HCT116 (cell line): ENCODE measurements around the gene ST6GALNAC2. TPM values are rescaled to one million over a fixed set of nuclear protein-coding genes. Genes with fewer than 3 reads are reported as not detected.
A peak's percentile ranks its signal among the peaks of the same experiment; 100 is the strongest.

ENCODE experiments used
- ATAC-seq: fragments of 200-7000 bp; cut with Tn5 transposase; 2 replicates; pipeline ENCODE4 v1.9.1; 2020; ENCODE audit warnings: mild to moderate bottlenecking, moderate library complexity
- BruUV-seq: library from RNA; stranded (reverse); fragments of 400-500 nt; replicated peaks from 2 replicates; lab custom pipeline; 2021; lab: Mats Ljungman, UMichigan
- CTCF ChIA-PET: fragments of 300-600 bp; sonication (Branson Sonifier 250); formaldehyde crosslinking; loops from one replicate; lab custom pipeline; 2021; ENCODE audit warnings: antibody characterized with exemption; lab: Charles Lee
- POLR2A ChIA-PET: fragments of 300-600, 350-600 bp; sonication (Branson Sonifier 250); formaldehyde crosslinking; loops from one replicate; lab custom pipeline; 2021; ENCODE audit warnings: antibody characterized with exemption; lab: Charles Lee
- RAD21 ChIA-PET, 2 experiments: fragments of 300-600 bp; sonication (Branson Sonifier 250); formaldehyde crosslinking; loops; one replicate each; lab custom pipeline; 2023; ENCODE audit warnings: low total read pairs in 2 of 2; ENCODE audit not compliant: uncharacterized antibody in 2 of 2, unreplicated experiment in 2 of 2, low non-redundant PET in 1 of 2; lab: Charles Lee
- DNase-seq: peaks from one replicate; pipeline ENCODE4 v3.0.0-alpha.2; 2010; ENCODE audit warnings: low read depth, low spot score
- H2AFZ ChIP-seq: fragments of 200-600 bp; shearing (Covaris generic), sonication (generic); 2 replicates; pipeline ENCODE4 v1.6.1; 2017; ENCODE audit warnings: low read depth, mixed run types, mixed read lengths, antibody characterized with exemption, low read length; ENCODE audit not compliant: poor library complexity, severe bottlenecking
- H3K27ac ChIP-seq: 2 replicates; pipeline ENCODE4 v1.5.1; 2012; ENCODE audit warnings: low read depth, low read length
- H3K27me3 ChIP-seq: fragments of 200-600 bp; sonication (generic); 2 replicates; pipeline ENCODE4 v1.6.1; 2016; ENCODE audit warnings: mixed run types, low read length, mixed read lengths; ENCODE audit not compliant: insufficient read depth
- H3K36me3 ChIP-seq, 2 experiments: fragments of 200-500 bp in 1 of 2; fragments of 200-600 bp in 1 of 2; sonication (Bioruptor generic) in 1 of 2; sonication (generic) in 1 of 2; 2 replicates each; pipeline versions ENCODE4 v1.5.1 to v1.6.1; 2014 to 2016; ENCODE audit warnings: low read length in 2 of 2, inconsistent platforms in 1 of 2, mixed read lengths in 1 of 2, mixed run types in 1 of 2; ENCODE audit not compliant: insufficient read depth in 2 of 2, control insufficient read depth in 1 of 2
- H3K4me1 ChIP-seq, 2 experiments: fragments of 200-600 bp in 1 of 2; sonication (generic) in 1 of 2; 2 replicates each; pipeline versions ENCODE4 v1.5.1 to v1.6.1; 2012 to 2017; ENCODE audit warnings: low read length in 2 of 2, inconsistent platforms in 1 of 2, mild to moderate bottlenecking in 1 of 2, mixed read lengths in 1 of 2, mixed run types in 1 of 2, moderate library complexity in 1 of 2; ENCODE audit not compliant: insufficient read depth in 2 of 2, control insufficient read depth in 1 of 2
- H3K4me2 ChIP-seq: fragments of 200-600 bp; sonication (generic); 2 replicates; pipeline ENCODE4 v1.6.1; 2017; ENCODE audit warnings: mixed run types, low read length, mixed read lengths
- H3K4me3 ChIP-seq, 2 experiments: fragments of 200-600 bp in 1 of 2; sonication (generic) in 1 of 2; replicated peaks in 1 of 2; 2 replicates each; pipeline ENCODE4 v1.5.1; 2011 to 2016; ENCODE audit warnings: low read length in 2 of 2, control low read depth in 1 of 2, low read depth in 1 of 2, mild to moderate bottlenecking in 1 of 2, mixed read lengths in 1 of 2, mixed run types in 1 of 2
- H3K79me2 ChIP-seq: fragments of 200-600 bp; sonication (generic); 2 replicates; pipeline ENCODE4 v1.6.1; 2017; ENCODE audit warnings: mild to moderate bottlenecking, mixed run types, low read length, moderate library complexity, mixed read lengths; ENCODE audit not compliant: insufficient read depth
- H3K9ac ChIP-seq: fragments of 200-600 bp; sonication (generic); 2 replicates; pipeline ENCODE4 v1.6.1; 2016; ENCODE audit warnings: low read length, mixed read lengths
- H3K9me2 ChIP-seq: fragments of 200-600 bp; sonication (generic), shearing (Covaris generic); 2 replicates; pipeline ENCODE4 v1.6.1; 2017; ENCODE audit warnings: mixed run types, mild to moderate bottlenecking, moderate library complexity; ENCODE audit not compliant: insufficient read depth
- H3K9me3 ChIP-seq, 2 experiments: fragments of 200-500 bp in 1 of 2; fragments of 200-600 bp in 1 of 2; sonication (Bioruptor generic) in 1 of 2; sonication (generic) in 1 of 2; 2 replicates each; pipeline ENCODE4 v1.6.1; 2014 to 2017; ENCODE audit warnings: low read length in 2 of 2, mixed read lengths in 2 of 2, inconsistent platforms in 1 of 2, low read depth in 1 of 2, mild to moderate bottlenecking in 1 of 2, mixed run types in 1 of 2, moderate library complexity in 1 of 2; ENCODE audit not compliant: control insufficient read depth in 1 of 2, insufficient read depth in 1 of 2
- H4K20me1 ChIP-seq: fragments of 200-600 bp; sonication (generic), shearing (Covaris generic); 2 replicates; pipeline ENCODE4 v1.6.1; 2017; ENCODE audit warnings: mixed run types, mild to moderate bottlenecking, moderate library complexity; ENCODE audit not compliant: insufficient read depth
- CBX3 ChIP-seq: IDR thresholded peaks from 2 replicates; pipeline ENCODE4 v1.6.1; 2012; ENCODE audit warnings: low read depth
- ELF1 ChIP-seq: IDR thresholded peaks from 2 replicates; pipeline ENCODE4 v1.6.1; 2012; ENCODE audit warnings: low read depth, borderline replicate concordance
- RAD21 ChIP-seq: IDR thresholded peaks from 2 replicates; pipeline ENCODE4 v1.6.1; 2012; ENCODE audit warnings: low read depth, mild to moderate bottlenecking
- SIN3A ChIP-seq: IDR thresholded peaks from 2 replicates; pipeline ENCODE4 v1.6.1; 2012; ENCODE audit warnings: low read depth
- TCF7L2 ChIP-seq: IDR thresholded peaks from 2 replicates; pipeline ENCODE4 v1.7.0; 2011; ENCODE audit warnings: borderline replicate concordance, inconsistent platforms; ENCODE audit not compliant: insufficient read depth, insufficient read length; ENCODE audit errors: extremely low read depth
- intact Hi-C: fragments of 100-400 bp; cut with micrococcal nuclease; formaldehyde crosslinking; loops from 2 replicates; pipeline ENCODE4 v1.10.0; 2022
- total RNA-seq: library from RNA; stranded (reverse); gene quantifications from one replicate; pipeline ENCODE4 v1.2.1, GENCODE V29; 2021; ENCODE audit not compliant: unreplicated experiment
- TF ChIP-seq, protein P1 (sequence below): IDR thresholded peaks from 2 replicates; pipeline ENCODE4 v1.6.1; 2012
- TF ChIP-seq, protein P2 (sequence below), 3 experiments: fragments of 200-600 bp in 1 of 3; sonication (generic) in 1 of 3; IDR thresholded peaks in 2 of 3; conservative IDR thresholded peaks in 1 of 3; 2 replicates each; pipeline ENCODE4 v1.5.1; 2012 to 2017; ENCODE audit warnings: low read depth in 2 of 3, low read length in 2 of 3, antibody characterized with exemption in 1 of 3, borderline replicate concordance in 1 of 3, control low read depth in 1 of 3, mild to moderate bottlenecking in 1 of 3, mixed read lengths in 1 of 3, mixed run types in 1 of 3, moderate library complexity in 1 of 3; ENCODE audit not compliant: insufficient read depth in 1 of 3

The ST6GALNAC2 gene
- total RNA-seq, 1 experiment from 2014 or later, result 14.7 TPM

DNA sequence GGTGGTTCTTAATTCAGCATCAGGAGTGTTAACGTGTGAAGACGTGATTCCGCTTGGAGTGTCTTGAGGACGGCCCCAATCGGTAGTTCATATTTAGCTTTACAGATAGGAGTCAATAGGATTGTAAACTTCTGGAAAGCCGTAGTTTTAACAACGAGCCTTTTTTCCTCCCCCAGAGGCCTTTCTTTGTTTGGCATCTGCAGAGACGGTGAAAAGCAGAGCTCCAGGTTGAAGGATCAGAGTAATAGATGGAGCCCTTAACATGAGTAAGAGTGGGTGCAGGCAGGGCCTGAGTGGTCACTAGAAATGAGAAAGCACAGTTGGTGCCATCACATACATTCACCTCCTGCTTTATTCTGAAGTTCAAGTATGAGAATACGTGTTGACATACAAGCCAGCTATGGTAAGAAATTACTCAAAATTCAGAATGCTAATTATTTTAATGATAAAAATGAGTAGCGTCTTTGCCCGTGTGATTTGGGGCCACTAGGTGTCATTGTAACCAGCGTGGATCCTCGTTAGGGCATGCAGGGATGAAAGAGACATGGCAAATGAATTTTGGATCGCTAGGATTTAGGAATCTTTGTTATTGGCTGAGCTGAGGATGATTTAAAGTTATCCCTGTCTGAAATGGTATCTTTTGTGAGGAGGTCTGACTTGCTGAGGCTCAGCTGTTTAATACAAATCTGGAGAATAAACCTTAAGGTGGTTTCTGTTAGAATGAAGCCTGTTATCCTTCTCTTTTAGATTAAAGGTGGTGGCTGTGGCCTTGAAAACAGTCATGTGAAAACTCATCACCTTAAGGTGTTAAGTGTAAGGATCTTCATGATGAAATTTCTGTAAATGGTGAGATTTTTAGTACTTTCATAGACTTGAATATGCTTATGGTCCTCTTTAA is 27.2 kb downstream of the ST6GALNAC2 start:
- TF ChIP-seq CBX3 (no peak), ELF1 (no peak), RAD21 (peak; percentile 85), SIN3A (peak; percentile 52; the same call in 1 of the 2 replicates), TCF7L2 (peak; percentile 22)
- TF ChIP-seq, protein P1, sequence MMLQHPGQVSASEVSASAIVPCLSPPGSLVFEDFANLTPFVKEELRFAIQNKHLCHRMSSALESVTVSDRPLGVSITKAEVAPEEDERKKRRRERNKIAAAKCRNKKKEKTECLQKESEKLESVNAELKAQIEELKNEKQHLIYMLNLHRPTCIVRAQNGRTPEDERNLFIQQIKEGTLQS, result no peak
- TF ChIP-seq, protein P2, sequence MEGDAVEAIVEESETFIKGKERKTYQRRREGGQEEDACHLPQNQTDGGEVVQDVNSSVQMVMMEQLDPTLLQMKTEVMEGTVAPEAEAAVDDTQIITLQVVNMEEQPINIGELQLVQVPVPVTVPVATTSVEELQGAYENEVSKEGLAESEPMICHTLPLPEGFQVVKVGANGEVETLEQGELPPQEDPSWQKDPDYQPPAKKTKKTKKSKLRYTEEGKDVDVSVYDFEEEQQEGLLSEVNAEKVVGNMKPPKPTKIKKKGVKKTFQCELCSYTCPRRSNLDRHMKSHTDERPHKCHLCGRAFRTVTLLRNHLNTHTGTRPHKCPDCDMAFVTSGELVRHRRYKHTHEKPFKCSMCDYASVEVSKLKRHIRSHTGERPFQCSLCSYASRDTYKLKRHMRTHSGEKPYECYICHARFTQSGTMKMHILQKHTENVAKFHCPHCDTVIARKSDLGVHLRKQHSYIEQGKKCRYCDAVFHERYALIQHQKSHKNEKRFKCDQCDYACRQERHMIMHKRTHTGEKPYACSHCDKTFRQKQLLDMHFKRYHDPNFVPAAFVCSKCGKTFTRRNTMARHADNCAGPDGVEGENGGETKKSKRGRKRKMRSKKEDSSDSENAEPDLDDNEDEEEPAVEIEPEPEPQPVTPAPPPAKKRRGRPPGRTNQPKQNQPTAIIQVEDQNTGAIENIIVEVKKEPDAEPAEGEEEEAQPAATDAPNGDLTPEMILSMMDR (IDR thresholded peaks at IDR 0.05 in 2 of 3, conservative IDR thresholded peaks at IDR 0.05 in 1 of 3; ENCODE audit: borderline replicate concordance in 1 of 3, insufficient read depth in 1 of 3, low read depth in 2 of 3, low read length in 2 of 3), result peak; percentile 64 to 88 (median 83)
- H3K4me3 ChIP-seq, result peak overlapping the region; percentile 94 to 96
- no peak overlapping the region for H2AFZ ChIP-seq
- peaks cover 23 to 52% of the 10 kb centered on the region in 2 experiments for H3K36me3 ChIP-seq
- BruUV-seq, result no TSS peak
- H3K27ac ChIP-seq, result peak overlapping the region; percentile 87
- ATAC-seq, result peak; percentile 43
- ChIA-PET POLR2A (interaction anchor here (0.5 to 4.0 kb wide), 13 partner anchors 9 to 154 kb away, joined by 3 to 26 read pairs (median 8); partner anchors contain the start of gene PRCD), CTCF (interaction anchor here (1.5 to 3.9 kb wide), 10 partner anchors 9 to 123 kb away, joined by 3 to 31 read pairs (median 10); partner anchors contain the start of gene PRCD), RAD21 (interaction anchor here in 1 of 2 experiments (1.9 to 2.1 kb wide), 2 partner anchors 66 to 123 kb away, joined by 5 to 8 read pairs; no protein-coding TSS in a partner anchor)
- H3K79me2 ChIP-seq, result peaks cover 56% of the 10 kb centered on the region
- H3K4me2 ChIP-seq, result peak overlapping the region; percentile 87
- DNase-seq, result no peak
- H4K20me1 ChIP-seq, result peaks cover 29% of the 10 kb centered on the region; the same call in 1 of the 2 replicates
- H3K9ac ChIP-seq, result peak overlapping the region; percentile 99
- peaks cover 12 to 41% of the 10 kb centered on the region in 2 experiments; a peak in 3 of 4 replicates for H3K4me1 ChIP-seq
- no peaks in the 10 kb centered on the region for H3K27me3 ChIP-seq
- intact Hi-C loops, result loop anchor here (1.0 kb wide), 2 partner anchors 66 to 123 kb away; no protein-coding TSS in a partner anchor
- no peaks in the 10 kb centered on the region for H3K9me3 ChIP-seq
- H3K9me2 ChIP-seq, result no peaks in the 10 kb centered on the region
